Activated CD8-positive, alpha-beta T cell treated with anti-CD3 and anti-CD28 coated beads, Interleukin-2, amount 10 ng/mL, durations not matched to agents 7 days and 5 days (primary cell): ENCODE data around the gene VTA1. TPM values are rescaled to one million over a fixed set of nuclear protein-coding genes. Genes with fewer than 3 reads are reported as not detected.
"Not testable (repeated sequence)": the region's sequence is repeated elsewhere in the genome, so short reads cannot be mapped to it uniquely, and the experiment has no call there.

Experiments used
- ATAC-seq: fragments of 150-1000 bp; cut with Tn5 transposase; one replicate; pipeline ENCODE4 v1.10.0; 2021; ENCODE audit warnings: moderate library complexity
- CTCF ChIA-PET: fragments of 350-600 bp; sonication (Branson Sonifier 250); formaldehyde crosslinking; loops from one replicate; lab custom pipeline; 2021; ENCODE audit warnings: antibody characterized with exemption; lab: Charles Lee
- POLR2A ChIA-PET: fragments of 350-600 bp; sonication (Branson Sonifier 250); formaldehyde crosslinking; loops from one replicate; lab custom pipeline; 2021; ENCODE audit warnings: antibody characterized with exemption; lab: Charles Lee
- DNase-seq: peaks from one replicate; pipeline ENCODE4 v3.0.0-alpha.2; 2020
- H3K27ac Mint-ChIP-seq: one replicate; pipeline ENCODE4 v1.8.0; 2021; ENCODE audit warnings: mild to moderate bottlenecking, mixed read lengths
- H3K27me3 Mint-ChIP-seq: one replicate; pipeline ENCODE4 v1.8.0; 2021; ENCODE audit warnings: low read depth, mixed read lengths
- H3K36me3 Mint-ChIP-seq: one replicate; pipeline ENCODE4 v1.8.0; 2021; ENCODE audit warnings: low read depth, mixed read lengths
- H3K4me1 Mint-ChIP-seq: one replicate; pipeline ENCODE4 v1.8.0; 2021; ENCODE audit warnings: low read depth, mixed read lengths
- H3K4me3 Mint-ChIP-seq: one replicate; pipeline ENCODE4 v1.8.0; 2021; ENCODE audit warnings: mild to moderate bottlenecking, mixed read lengths
- H3K9me3 Mint-ChIP-seq: one replicate; pipeline ENCODE4 v1.8.0; 2022; ENCODE audit warnings: mixed read lengths; ENCODE audit not compliant: insufficient read depth
- total RNA-seq, 2 experiments: library from RNA; stranded (reverse); gene quantifications; one replicate each; pipeline ENCODE4 v1.2.3, GENCODE V29; 2021

The VTA1 gene
- total RNA-seq, 2 experiments from 2014 or later: 47.2 to 51.2 TPM

- POLR2A ChIA-PET: no interaction called here
- DNase-seq (no peak), ATAC-seq (no peak)
- peaks cover 2% of the 10 kb centered on the region for H3K27me3 Mint-ChIP-seq
- no peak overlapping the region for H3K4me3 Mint-ChIP-seq
- H3K36me3 Mint-ChIP-seq: no peaks in the 10 kb centered on the region
- no peaks in the 10 kb centered on the region for H3K9me3 Mint-ChIP-seq
- CTCF ChIA-PET: no interaction called here
- peaks cover 3% of the 10 kb centered on the region for H3K4me1 Mint-ChIP-seq
- H3K27ac Mint-ChIP-seq: no peak overlapping the region
Measured at GRCh38 chr6:142226731-142227130, 79.7 kb downstream of the VTA1 start.

GRCh38 chr6:142229518-142230270 is 82.6 kb downstream of the VTA1 start:
- H3K36me3 Mint-ChIP-seq, H3K27me3 Mint-ChIP-seq, POLR2A ChIA-PET, ATAC-seq, DNase-seq, CTCF ChIA-PET, H3K4me3 Mint-ChIP-seq, H3K27ac Mint-ChIP-seq, H3K9me3 Mint-ChIP-seq: not testable (repeated sequence)
- H3K4me1 Mint-ChIP-seq: peaks cover 15% of the 10 kb centered on the region

GRCh38 chr6:142232206-142233044 is 85.4 kb downstream of the VTA1 start:
- H3K9me3 Mint-ChIP-seq, H3K27me3 Mint-ChIP-seq, POLR2A ChIA-PET, H3K36me3 Mint-ChIP-seq: not testable (repeated sequence)
- peak overlapping the region; percentile 31 for H3K4me3 Mint-ChIP-seq
- DNase-seq: peak; percentile 74
- H3K27ac Mint-ChIP-seq: peak overlapping the region; percentile 39
- H3K4me1 Mint-ChIP-seq: peaks cover 15% of the 10 kb centered on the region
- ATAC-seq: peak; percentile 92
- CTCF ChIA-PET: interaction anchor here (0.7 to 2.3 kb wide), 19 partner anchors 10 to 1196 kb away, joined by 3 to 13 read pairs (median 4); no protein-coding TSS in a partner anchor

GRCh38 chr6:142233945-142234682 is 87.1 kb downstream of the VTA1 start:
- CTCF ChIA-PET: interaction anchor here (0.9 to 1.4 kb wide), 2 partner anchors 8 to 37 kb away, joined by 3 to 4 read pairs; no protein-coding TSS in a partner anchor

GRCh38 chr6:142235272-142235671 is 88.2 kb downstream of the VTA1 start:
- Mint-ChIP-seq H3K4me1 (peaks cover 15% of the 10 kb centered on the region), H3K4me3 (no peak overlapping the region), H3K9me3 (no peaks in the 10 kb centered on the region), H3K36me3 (no peaks in the 10 kb centered on the region), H3K27ac (no peak overlapping the region), H3K27me3 (no peaks in the 10 kb centered on the region)
- ChIA-PET CTCF (interaction anchor here (1.1 to 1.2 kb wide), 2 partner anchors 27 to 79 kb away, joined by 3 read pairs; no protein-coding TSS in a partner anchor), POLR2A (no interaction called here)
- DNase-seq (no peak), ATAC-seq (no peak)

More at GRCh38 chr6:142233945-142234682, 87.1 kb downstream of the VTA1 start:
- no peak overlapping the region for H3K27ac Mint-ChIP-seq
- H3K9me3 Mint-ChIP-seq: no peaks in the 10 kb centered on the region
- DNase-seq (no peak), ATAC-seq (no peak)
- H3K4me3 Mint-ChIP-seq: no peak overlapping the region
- H3K36me3 Mint-ChIP-seq: no peaks in the 10 kb centered on the region
- H3K4me1 Mint-ChIP-seq: peaks cover 15% of the 10 kb centered on the region
- POLR2A ChIA-PET: interaction anchor here (0.6 kb wide), 1 partner anchor 120 kb away, joined by 3 read pairs; no protein-coding TSS in a partner anchor
- H3K27me3 Mint-ChIP-seq: peaks cover 2% of the 10 kb centered on the region

GRCh38 chr6:142235791-142236190 is 88.7 kb downstream of the VTA1 start:
- Mint-ChIP-seq H3K4me3 (no peak overlapping the region), H3K36me3 (no peaks in the 10 kb centered on the region), H3K27ac (no peak overlapping the region), H3K9me3 (no peaks in the 10 kb centered on the region), H3K4me1 (peaks cover 15% of the 10 kb centered on the region), H3K27me3 (peaks cover 1% of the 10 kb centered on the region)
- ChIA-PET POLR2A (no interaction called here), CTCF (interaction anchor here (1.1 to 1.2 kb wide), 2 partner anchors 28 to 80 kb away, joined by 3 read pairs; no protein-coding TSS in a partner anchor)
- ATAC-seq (no peak), DNase-seq (no peak)

DNA sequence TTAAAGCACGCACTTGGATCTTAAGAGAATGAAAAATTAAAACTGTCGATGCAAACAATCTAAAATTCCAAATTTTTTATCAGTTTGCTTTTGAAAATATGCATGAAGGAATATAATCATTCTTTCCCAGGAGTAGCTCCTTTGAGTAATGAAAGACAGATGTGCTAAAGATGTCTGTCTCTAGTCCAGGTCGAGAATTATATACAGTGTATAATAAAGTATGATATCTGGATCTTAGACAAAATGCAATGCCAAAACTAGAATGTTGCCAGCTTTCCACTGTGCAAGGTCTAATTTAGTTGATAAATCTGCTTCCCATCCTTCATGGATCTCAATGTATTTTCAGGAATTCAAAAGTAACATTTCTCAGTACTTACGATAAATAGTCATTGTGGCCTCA is 89.6 kb downstream of the VTA1 start:
- no peak for ATAC-seq
- Mint-ChIP-seq H3K4me1 (peaks cover 12% of the 10 kb centered on the region), H3K27ac (no peak overlapping the region), H3K36me3 (no peaks in the 10 kb centered on the region), H3K27me3 (peaks cover 2% of the 10 kb centered on the region), H3K9me3 (no peaks in the 10 kb centered on the region), H3K4me3 (no peak overlapping the region)
- POLR2A ChIA-PET: no interaction called here
- CTCF ChIA-PET: no interaction called here
- DNase-seq: no peak

GRCh38 chr6:142238881-142239280 is 91.8 kb downstream of the VTA1 start:
- Mint-ChIP-seq H3K27ac (no peak overlapping the region), H3K27me3 (peaks cover 2% of the 10 kb centered on the region), H3K36me3 (no peaks in the 10 kb centered on the region), H3K4me3 (no peak overlapping the region), H3K9me3 (no peaks in the 10 kb centered on the region), H3K4me1 (no peaks in the 10 kb centered on the region)
- POLR2A ChIA-PET: no interaction called here
- DNase-seq: no peak
- no peak for ATAC-seq
- CTCF ChIA-PET: no interaction called here

DNA sequence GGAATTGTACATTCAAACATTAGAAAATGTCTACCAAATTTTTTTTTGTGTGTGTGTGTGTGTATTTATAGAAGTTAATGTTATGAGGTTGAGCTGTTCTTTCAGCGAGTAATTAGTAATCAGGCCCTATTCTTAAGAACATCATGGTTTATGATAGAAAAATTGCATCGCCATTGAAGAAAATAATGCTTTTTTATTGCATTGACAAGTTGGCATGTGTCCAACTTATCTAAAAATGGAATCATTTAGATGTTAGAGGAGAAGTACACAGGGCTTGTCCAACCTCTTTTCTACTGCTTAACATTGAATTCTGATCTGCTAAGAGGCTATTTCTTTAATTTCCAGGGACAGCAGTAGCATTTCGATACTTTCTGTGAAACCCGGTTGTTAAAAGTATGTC is 93.1 kb downstream of the VTA1 start:
- POLR2A ChIA-PET: no interaction called here
- DNase-seq: no peak
- no peak overlapping the region for H3K4me3 Mint-ChIP-seq

GRCh38 chr6:142241061-142241460 is 94.0 kb downstream of the VTA1 start:
- POLR2A ChIA-PET: no interaction called here
- H3K4me3 Mint-ChIP-seq: no peak overlapping the region
- DNase-seq (no peak), ATAC-seq (no peak)
- H3K27ac Mint-ChIP-seq: no peak overlapping the region
- peaks cover 2% of the 10 kb centered on the region for H3K27me3 Mint-ChIP-seq
- no peaks in the 10 kb centered on the region for H3K4me1 Mint-ChIP-seq
- H3K36me3 Mint-ChIP-seq: no peaks in the 10 kb centered on the region
- H3K9me3 Mint-ChIP-seq: no peaks in the 10 kb centered on the region
- CTCF ChIA-PET: no interaction called here

More for the DNA sequence above, 93.1 kb downstream of the VTA1 start:
- Mint-ChIP-seq H3K36me3 (no peaks in the 10 kb centered on the region), H3K9me3 (no peaks in the 10 kb centered on the region), H3K27ac (no peak overlapping the region), H3K27me3 (peaks cover 2% of the 10 kb centered on the region), H3K4me1 (no peaks in the 10 kb centered on the region)
- ATAC-seq: no peak
- CTCF ChIA-PET: no interaction called here

- H3K36me3 Mint-ChIP-seq: no peaks in the 10 kb centered on the region
- peaks cover 2% of the 10 kb centered on the region for H3K27me3 Mint-ChIP-seq
- no peak overlapping the region for H3K27ac Mint-ChIP-seq
- H3K9me3 Mint-ChIP-seq: no peaks in the 10 kb centered on the region
- POLR2A ChIA-PET: no interaction called here
- ATAC-seq: no peak
- H3K4me3 Mint-ChIP-seq: no peak overlapping the region
- DNase-seq: no peak
- H3K4me1 Mint-ChIP-seq: no peaks in the 10 kb centered on the region
- CTCF ChIA-PET: interaction anchor here (0.9 kb wide), 1 partner anchor 9 kb away, joined by 3 read pairs; no protein-coding TSS in a partner anchor
Measured at GRCh38 chr6:142242269-142242668, 95.2 kb downstream of the VTA1 start.
